WERI-Rb-1 (cell line): ENCODE results near the gene MPG.
"Not testable (repeated sequence)": the region's sequence is repeated elsewhere in the genome, so short reads cannot be mapped to it uniquely, and the experiment has no call there.

Experiments
- DNase-seq: peaks from one replicate; pipeline ENCODE4 v3.0.0-alpha.2; 2020
- H3K27ac ChIP-seq: fragments of 250-450 bp; sonication (Bioruptor Pico); 2 replicates; pipeline ENCODE4 v1.5.1; 2020; ENCODE audit warnings: mild to moderate bottlenecking, moderate library complexity
- H3K27me3 ChIP-seq: fragments of 250-450 bp; sonication (Bioruptor Pico); 2 replicates; pipeline ENCODE4 v1.5.1; 2021; ENCODE audit warnings: mild to moderate bottlenecking, low read depth, moderate library complexity; ENCODE audit not compliant: insufficient read depth, severe bottlenecking
- H3K36me3 ChIP-seq: fragments of 250-450 bp; sonication (Bioruptor Pico); 2 replicates; pipeline ENCODE4 v1.5.1; 2020; ENCODE audit warnings: mild to moderate bottlenecking, moderate library complexity
- H3K4me3 ChIP-seq: 2 replicates; pipeline ENCODE4 v1.5.1; 2011; ENCODE audit warnings: low read depth, mild to moderate bottlenecking, control low read depth, low read length
- H3K9me3 ChIP-seq: fragments of 250-450 bp; sonication (Bioruptor Pico); 2 replicates; pipeline ENCODE4 v1.5.1; 2021; ENCODE audit warnings: mild to moderate bottlenecking, moderate library complexity; ENCODE audit not compliant: severe bottlenecking
- CTCF ChIP-seq: IDR thresholded peaks from 2 replicates; pipeline ENCODE4 v1.5.1; 2011; ENCODE audit warnings: low read depth, mild to moderate bottlenecking, control low read depth, inconsistent platforms, low read length

The MPG gene

GRCh38 chr16:77807-78443 is at the start of gene MPG:
TSS of gene MPG (plus strand) at chr16:78225. CDS start at chr16:78310, 85 bp downstream.
- Histone ChIP-seq H3K4me3 (peak within 1 kb of the TSS; percentile 53), H3K27ac (peak within 1 kb of the TSS; percentile 61), H3K27me3 (no peaks in the 10 kb centered on the region), H3K36me3 (peaks cover 7% of the 10 kb centered on the region; the same call in 1 of the 2 replicates), H3K9me3 (no peaks in the 10 kb centered on the region)
- DNase-seq = peak; percentile 88
- TF ChIP-seq CTCF = no peak

GRCh38 chr16:30627-31026 is 47.4 kb upstream of the MPG start:
- H3K4me3 ChIP-seq, H3K27ac ChIP-seq, H3K36me3 ChIP-seq, H3K27me3 ChIP-seq, DNase-seq, H3K9me3 ChIP-seq: not testable (repeated sequence)

GRCh38 chr16:33154-33876 is 44.7 kb upstream of the MPG start:
- DNase-seq, H3K9me3 ChIP-seq, H3K4me3 ChIP-seq, H3K27me3 ChIP-seq, H3K36me3 ChIP-seq: not testable (repeated sequence)
- H3K27ac ChIP-seq = peak overlapping the region; percentile 62

- Histone ChIP-seq H3K36me3 (0 out of 2 replicates have a peak, but pooled peaks cover 4% of the 10 kb centered on the region), H3K27ac (peak overlapping the region; percentile 62), H3K4me3 (no peak overlapping the region), H3K9me3 (no peaks in the 10 kb centered on the region), H3K27me3 (no peaks in the 10 kb centered on the region)
- TF ChIP-seq CTCF = no peak
- peak; percentile 79 for DNase-seq
These were observed 44.0 kb upstream of the MPG start for GRCh38 chr16:33877-34647.

- no peak for DNase-seq
- H3K36me3 ChIP-seq = 0 out of 2 replicates have a peak, but pooled peaks cover 4% of the 10 kb centered on the region
- H3K27me3 ChIP-seq = no peaks in the 10 kb centered on the region
- no peaks in the 10 kb centered on the region for H3K9me3 ChIP-seq
- no peak for TF ChIP-seq CTCF
- no peak overlapping the region for H3K4me3 ChIP-seq
- H3K27ac ChIP-seq = peak overlapping the region; percentile 62
These were observed 43.4 kb upstream of the MPG start for GRCh38 chr16:34648-34987.

- Histone ChIP-seq H3K4me3 (no peak overlapping the region), H3K27me3 (no peaks in the 10 kb centered on the region), H3K9me3 (no peaks in the 10 kb centered on the region), H3K36me3 (0 out of 2 replicates have a peak, but pooled peaks cover 4% of the 10 kb centered on the region), H3K27ac (no peak overlapping the region; the same call in 1 of the 2 replicates)
- DNase-seq = no peak
- no peak for TF ChIP-seq CTCF
These were observed 42.9 kb upstream of the MPG start for GRCh38 chr16:35011-35677.
